ENCODE results near the gene NOL9. TPM values are rescaled to one million over a fixed set of nuclear protein-coding genes. Genes with fewer than 3 reads are reported as not detected.

The NOL9 gene
- total and polyA plus RNA-seq, 2 of the 13 experiments (the other 11 are each of a cell fraction or from before 2014, with no cell fraction given) = 18.0 to 24.7 TPM

GRCh38 chr1:6511561-6512244 is 42.6 kb downstream of the NOL9 start (continued):
- TF ChIP-seq DNMT3B (CRISPR knock-in tag; conservative IDR thresholded peaks at IDR 0.05) (no peak), ZNF512 (CRISPR knock-in tag; IDR thresholded peaks at IDR 0.05) (no peak), KDM6A (CRISPR knock-in tag; IDR thresholded peaks at IDR 0.05; ENCODE audit: low read depth) (no peak), SRSF1 (optimal IDR thresholded peaks at IDR 0.05; ENCODE audit: low read depth, low read length) (peak; percentile 19), HIC2 (CRISPR knock-in tag; IDR thresholded peaks at IDR 0.05; ENCODE audit: low read depth) (peak; percentile 14; the same call in 1 of the 2 replicates), ZNF629 (CRISPR knock-in tag; conservative IDR thresholded peaks at IDR 0.05) (peak; percentile 51; the same call in 1 of the 2 replicates), MAX (IDR thresholded peaks at IDR 0.05) (0 out of 2 replicates have a peak, but pooled peaks have one; percentile 2), ZGPAT (CRISPR knock-in tag; IDR thresholded peaks at IDR 0.05) (0 out of 2 replicates have a peak, but pooled peaks have one; percentile 14), ZNF678 (CRISPR knock-in tag; IDR thresholded peaks at IDR 0.05) (no peak), MIER3 (CRISPR knock-in tag; IDR thresholded peaks at IDR 0.05; ENCODE audit: borderline replicate concordance) (no peak), ZFP62 (CRISPR knock-in tag; IDR thresholded peaks at IDR 0.05) (no peak), ZNF296 (CRISPR knock-in tag; conservative IDR thresholded peaks at IDR 0.05) (no peak), ETV6 (CRISPR knock-in tag; conservative IDR thresholded peaks at IDR 0.05) (no peak), HOXA5 (CRISPR knock-in tag; IDR thresholded peaks at IDR 0.05) (no peak), PATZ1 (CRISPR knock-in tag; IDR thresholded peaks at IDR 0.05) (peak; percentile 60), ZHX2 (IDR thresholded peaks at IDR 0.05; ENCODE audit: low read depth) (no peak), ZHX2 (CRISPR knock-in tag; IDR thresholded peaks at IDR 0.05; ENCODE audit: borderline replicate concordance) (no peak)
